ENCODE measurements around the gene CREBBP. TPM values are rescaled to one million over a fixed set of nuclear protein-coding genes. Genes with fewer than 3 reads are reported as not detected.

The CREBBP gene
- total and polyA plus RNA-seq, 2 experiments from 2014 or later: 36.9 to 54.8 TPM

DNA sequence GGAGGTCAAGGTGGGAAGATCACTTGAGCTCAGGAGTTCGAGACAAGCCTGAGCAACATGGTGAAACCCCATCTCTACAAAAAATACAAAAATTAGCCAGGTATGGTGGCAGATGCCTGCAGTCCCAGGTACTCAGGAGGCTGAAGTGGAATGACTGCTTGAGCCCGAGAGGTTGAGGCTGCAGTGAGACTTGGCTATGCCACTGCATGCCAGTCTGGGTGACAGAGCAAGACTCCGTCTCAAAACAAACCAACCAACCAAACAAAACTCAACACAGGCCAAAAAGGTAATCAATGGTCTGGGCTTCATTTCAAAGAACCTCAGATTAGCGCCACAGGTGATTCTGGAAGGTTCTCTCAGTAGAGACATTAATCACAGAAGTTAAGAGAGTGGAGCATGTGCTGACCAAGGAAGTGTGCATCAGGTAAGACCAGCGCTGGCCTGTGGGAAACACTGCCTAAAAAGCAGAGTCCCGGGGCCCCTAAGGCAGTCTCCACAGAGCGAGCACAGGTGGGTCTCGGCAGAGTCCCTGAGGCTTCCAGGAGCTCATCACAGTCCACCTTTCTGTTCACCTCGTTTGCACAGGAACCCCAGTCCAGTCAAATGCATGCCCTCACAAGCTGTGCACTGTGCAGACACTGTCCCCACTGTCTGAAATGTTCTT is 91.7 kb downstream of the CREBBP start (continued):
- TF ChIP-seq, protein P1, sequence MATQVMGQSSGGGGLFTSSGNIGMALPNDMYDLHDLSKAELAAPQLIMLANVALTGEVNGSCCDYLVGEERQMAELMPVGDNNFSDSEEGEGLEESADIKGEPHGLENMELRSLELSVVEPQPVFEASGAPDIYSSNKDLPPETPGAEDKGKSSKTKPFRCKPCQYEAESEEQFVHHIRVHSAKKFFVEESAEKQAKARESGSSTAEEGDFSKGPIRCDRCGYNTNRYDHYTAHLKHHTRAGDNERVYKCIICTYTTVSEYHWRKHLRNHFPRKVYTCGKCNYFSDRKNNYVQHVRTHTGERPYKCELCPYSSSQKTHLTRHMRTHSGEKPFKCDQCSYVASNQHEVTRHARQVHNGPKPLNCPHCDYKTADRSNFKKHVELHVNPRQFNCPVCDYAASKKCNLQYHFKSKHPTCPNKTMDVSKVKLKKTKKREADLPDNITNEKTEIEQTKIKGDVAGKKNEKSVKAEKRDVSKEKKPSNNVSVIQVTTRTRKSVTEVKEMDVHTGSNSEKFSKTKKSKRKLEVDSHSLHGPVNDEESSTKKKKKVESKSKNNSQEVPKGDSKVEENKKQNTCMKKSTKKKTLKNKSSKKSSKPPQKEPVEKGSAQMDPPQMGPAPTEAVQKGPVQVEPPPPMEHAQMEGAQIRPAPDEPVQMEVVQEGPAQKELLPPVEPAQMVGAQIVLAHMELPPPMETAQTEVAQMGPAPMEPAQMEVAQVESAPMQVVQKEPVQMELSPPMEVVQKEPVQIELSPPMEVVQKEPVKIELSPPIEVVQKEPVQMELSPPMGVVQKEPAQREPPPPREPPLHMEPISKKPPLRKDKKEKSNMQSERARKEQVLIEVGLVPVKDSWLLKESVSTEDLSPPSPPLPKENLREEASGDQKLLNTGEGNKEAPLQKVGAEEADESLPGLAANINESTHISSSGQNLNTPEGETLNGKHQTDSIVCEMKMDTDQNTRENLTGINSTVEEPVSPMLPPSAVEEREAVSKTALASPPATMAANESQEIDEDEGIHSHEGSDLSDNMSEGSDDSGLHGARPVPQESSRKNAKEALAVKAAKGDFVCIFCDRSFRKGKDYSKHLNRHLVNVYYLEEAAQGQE (IDR thresholded peaks at IDR 0.05; ENCODE audit: unreplicated experiment): no peak
- TF ChIP-seq POLR2AphosphoS5 (IDR thresholded peaks at IDR 0.05; ENCODE audit: low read depth) (no peak), CREB1 (CRISPR knock-in tag; IDR thresholded peaks at IDR 0.05; ENCODE audit: low read depth) (no peak), EZH2phosphoT487 (IDR thresholded peaks at IDR 0.05; ENCODE audit: unreplicated experiment) (no peak)

DNA sequence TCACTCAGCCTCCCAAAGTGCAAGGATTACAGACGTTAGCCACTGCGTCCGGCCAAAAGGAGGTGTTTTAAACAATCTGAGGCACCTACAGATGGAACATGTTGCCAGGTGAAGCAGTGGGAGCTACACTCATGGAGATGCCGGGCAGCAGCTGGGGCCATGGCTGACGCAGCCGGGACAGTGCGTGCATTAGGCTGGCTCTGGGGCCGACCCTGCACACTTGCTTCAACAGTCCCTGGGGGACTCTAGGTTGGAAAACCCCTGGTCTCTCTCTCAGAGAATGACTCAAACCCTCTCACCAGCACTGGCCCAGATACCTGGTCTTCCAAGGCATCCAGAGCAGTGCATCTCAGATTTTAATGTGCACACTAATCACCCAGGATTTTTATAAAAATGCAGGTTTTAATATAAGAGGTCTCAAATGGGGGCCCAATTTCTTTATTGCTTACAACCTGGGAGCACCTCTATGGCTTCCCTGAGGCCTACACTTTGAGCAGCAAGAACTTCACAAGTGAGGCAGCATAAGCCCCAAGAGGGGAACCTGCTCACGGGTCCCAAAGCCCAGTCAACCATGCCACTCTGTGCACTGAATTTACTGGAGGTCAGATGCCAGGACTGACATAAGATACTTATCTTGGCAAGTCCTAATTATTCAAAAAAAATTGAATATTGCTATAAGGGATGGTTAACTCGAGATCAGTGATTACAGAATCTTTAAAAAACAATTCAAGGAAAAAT is 92.4 kb downstream of the CREBBP start:
- no peaks in the 10 kb centered on the region for H3K4me1 ChIP-seq (ENCODE audit: insufficient read depth)
- H3K9me2 ChIP-seq (ENCODE audit: insufficient read depth): no peaks in the 10 kb centered on the region
- 0 out of 2 replicates have a peak, but pooled peaks cover 6% of the 10 kb centered on the region for H3K36me3 ChIP-seq (ENCODE audit: insufficient read depth)
- Mint-ChIP-seq H3K9me3 (no peaks in the 10 kb centered on the region), H3K4me3 (no peak overlapping the region), H3K4me1 (no peaks in the 10 kb centered on the region), H3K36me3 (ENCODE audit: low read depth) (peaks cover 27% of the 10 kb centered on the region), H3K27me3 (ENCODE audit: insufficient read depth, low read depth, poor library complexity) (no peaks in the 10 kb centered on the region), H3K27ac (no peak overlapping the region)
- H3K27ac ChIP-seq (ENCODE audit: low read depth): no peak overlapping the region
- peaks cover 50% of the 10 kb centered on the region for H3K79me2 ChIP-seq (replicated peaks; ENCODE audit: insufficient read depth)
- H3K4me3 ChIP-seq: no peak overlapping the region
- DNase-seq (ENCODE audit: low spot score): no peak
- no peak overlapping the region for H2AFZ ChIP-seq
- H3K27me3 ChIP-seq (ENCODE audit: insufficient read depth): no peaks in the 10 kb centered on the region
- H3F3A ChIP-seq (replicated peaks; ENCODE audit: low read depth): no peaks in the 10 kb centered on the region; the same call in 1 of the 2 replicates
- peaks cover 20% of the 10 kb centered on the region for H4K20me1 ChIP-seq (replicated peaks; ENCODE audit: insufficient read depth)
- no peak for ATAC-seq
- no peak overlapping the region for H3K4me2 ChIP-seq
- TF ChIP-seq, protein P2, sequence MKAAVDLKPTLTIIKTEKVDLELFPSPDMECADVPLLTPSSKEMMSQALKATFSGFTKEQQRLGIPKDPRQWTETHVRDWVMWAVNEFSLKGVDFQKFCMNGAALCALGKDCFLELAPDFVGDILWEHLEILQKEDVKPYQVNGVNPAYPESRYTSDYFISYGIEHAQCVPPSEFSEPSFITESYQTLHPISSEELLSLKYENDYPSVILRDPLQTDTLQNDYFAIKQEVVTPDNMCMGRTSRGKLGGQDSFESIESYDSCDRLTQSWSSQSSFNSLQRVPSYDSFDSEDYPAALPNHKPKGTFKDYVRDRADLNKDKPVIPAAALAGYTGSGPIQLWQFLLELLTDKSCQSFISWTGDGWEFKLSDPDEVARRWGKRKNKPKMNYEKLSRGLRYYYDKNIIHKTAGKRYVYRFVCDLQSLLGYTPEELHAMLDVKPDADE (IDR thresholded peaks at IDR 0.05): no peak
- TF ChIP-seq, protein P1 (IDR thresholded peaks at IDR 0.05; ENCODE audit: unreplicated experiment): no peak
- no peak for TF ChIP-seq CREB1 (CRISPR knock-in tag; IDR thresholded peaks at IDR 0.05; ENCODE audit: low read depth)
- TF ChIP-seq JUNB (IDR thresholded peaks at IDR 0.05; ENCODE audit: unreplicated experiment): no peak
- no peak for TF ChIP-seq NANOG (IDR thresholded peaks at IDR 0.05; ENCODE audit: borderline replicate concordance)
- no peak for TF ChIP-seq ZNF331 (CRISPR knock-in tag; IDR thresholded peaks at IDR 0.05; ENCODE audit: low read depth)
- TF ChIP-seq EZH2phosphoT487 (IDR thresholded peaks at IDR 0.05; ENCODE audit: unreplicated experiment): no peak
- no peak for TF ChIP-seq ZNF114 (CRISPR knock-in tag; IDR thresholded peaks at IDR 0.05)
- TF ChIP-seq STAT1 (IDR thresholded peaks at IDR 0.05; ENCODE audit: unreplicated experiment): no peak
- TF ChIP-seq POLR2AphosphoS5 (IDR thresholded peaks at IDR 0.05; ENCODE audit: low read depth): no peak
- TF ChIP-seq EZH2 (IDR thresholded peaks at IDR 0.05; ENCODE audit: low read depth, unreplicated experiment): no peak
